Measurements from ENCODE around the gene TMEM225B. TPM values are rescaled to one million over a fixed set of nuclear protein-coding genes. Genes with fewer than 3 reads are reported as not detected.
"Not testable (repeated sequence)": the region's sequence is repeated elsewhere in the genome, so short reads cannot be mapped to it uniquely, and the experiment has no call there.

Gene TMEM225B
- total RNA-seq, 1 experiment from 2014 or later, result 0.31 TPM

DNA sequence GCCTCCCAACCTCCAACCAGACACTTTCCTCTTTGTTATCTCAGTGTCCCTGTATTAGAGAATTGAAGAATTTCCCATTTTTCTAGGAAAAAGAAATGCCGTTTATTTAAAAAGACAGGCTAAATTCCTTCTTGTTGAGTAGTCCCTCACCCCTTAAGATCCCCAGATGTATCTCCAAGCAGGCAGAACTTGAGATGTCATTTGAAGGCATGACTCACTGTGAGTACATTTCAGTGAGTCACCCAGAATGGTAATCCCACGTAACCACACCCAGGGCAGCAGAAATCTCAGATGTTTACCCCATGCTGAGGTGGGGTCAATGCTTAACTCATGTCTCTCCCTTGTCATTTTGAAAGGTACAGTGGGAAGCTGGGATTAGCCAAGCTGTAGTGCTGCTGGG lies 35.2 kb upstream of the TMEM225B start:
- ChIA-PET POLR2A (no interaction called here), CTCF (no interaction called here)
- no peak for TF ChIP-seq POLR2AphosphoS5 (IDR thresholded peaks at IDR 0.05; ENCODE audit: low read depth, low read length)
- TF ChIP-seq CTCF (IDR thresholded peaks at IDR 0.05), result no peak
- TF ChIP-seq TCF7L2 (IDR thresholded peaks at IDR 0.05; ENCODE audit: low read depth, low read length), result no peak
- TF ChIP-seq REST (IDR thresholded peaks at IDR 0.05; ENCODE audit: insufficient read depth in 1 of 2, low read depth in 2 of 2, low read length in 1 of 2), result no peak
- TF ChIP-seq SIN3A (IDR thresholded peaks at IDR 0.05; ENCODE audit: borderline replicate concordance, insufficient read depth, low read depth, low read length), result no peak
- H3K4me3 ChIP-seq (ENCODE audit: low read depth in 2 of 2, low read length in 2 of 2), result peak overlapping the region in 1 of 2 experiments; percentile 1; a peak in 1 of 4 replicates
- intact Hi-C loops (cut with micrococcal nuclease; ENCODE audit: unreplicated experiment), result no loop called here
- in situ Hi-C loops (cut with HindIII; ENCODE audit: low pct_unique_long_range_greater_than_20kb, low sequenced_read_pairs), result no loop called here
- no peaks in the 10 kb centered on the region for H3K9me3 ChIP-seq (ENCODE audit: control insufficient read depth, insufficient read depth, low read depth, low read length)
- peaks cover 25% of the 10 kb centered on the region for H3K4me1 ChIP-seq (ENCODE audit: control insufficient read depth, insufficient read depth, low read length)
- peak overlapping the region; percentile 74 for H3K27ac ChIP-seq (ENCODE audit: low read length)
- no peaks in the 10 kb centered on the region for H3K27me3 ChIP-seq (ENCODE audit: control insufficient read depth, insufficient read depth, low read length)
- H3K36me3 ChIP-seq (ENCODE audit: control insufficient read depth, insufficient read depth, low read length), result peaks cover 37% of the 10 kb centered on the region
- peak; percentile 78 for ATAC-seq
- no TSS peak for BruUV-seq (replicated peaks)
- DNase-seq (ENCODE audit: low read depth, low spot score), result peak; percentile 99

- peak overlapping the region; percentile 24; the same call in 1 of the 2 replicates for H3K27ac ChIP-seq (ENCODE audit: low read length)
- intact Hi-C loops (cut with micrococcal nuclease; ENCODE audit: unreplicated experiment) (no loop called here), in situ Hi-C loops (cut with HindIII; ENCODE audit: low pct_unique_long_range_greater_than_20kb, low sequenced_read_pairs) (no loop called here)
- H3K36me3 ChIP-seq (ENCODE audit: control insufficient read depth, insufficient read depth, low read length), result peaks cover 37% of the 10 kb centered on the region
- no peak for TF ChIP-seq REST (IDR thresholded peaks at IDR 0.05; ENCODE audit: insufficient read depth in 1 of 2, low read depth in 2 of 2, low read length in 1 of 2)
- no peak for TF ChIP-seq CTCF (IDR thresholded peaks at IDR 0.05)
- TF ChIP-seq SIN3A (IDR thresholded peaks at IDR 0.05; ENCODE audit: borderline replicate concordance, insufficient read depth, low read depth, low read length), result no peak
- no peak for TF ChIP-seq TCF7L2 (IDR thresholded peaks at IDR 0.05; ENCODE audit: low read depth, low read length)
- TF ChIP-seq POLR2AphosphoS5 (IDR thresholded peaks at IDR 0.05; ENCODE audit: low read depth, low read length), result no peak
- H3K27me3 ChIP-seq (ENCODE audit: control insufficient read depth, insufficient read depth, low read length), result no peaks in the 10 kb centered on the region
- no peaks in the 10 kb centered on the region for H3K9me3 ChIP-seq (ENCODE audit: control insufficient read depth, insufficient read depth, low read depth, low read length)
- no peak overlapping the region for H3K4me3 ChIP-seq (ENCODE audit: low read depth in 2 of 2, low read length in 2 of 2)
- H3K4me1 ChIP-seq (ENCODE audit: control insufficient read depth, insufficient read depth, low read length), result peaks cover 25% of the 10 kb centered on the region
- CTCF ChIA-PET, result no interaction called here
- no TSS peak for BruUV-seq (replicated peaks)
- ATAC-seq (no peak), DNase-seq (ENCODE audit: low read depth, low spot score) (no peak)
- POLR2A ChIA-PET, result no interaction called here
These were observed 34.4 kb upstream of the TMEM225B start for GRCh38 chr7:99563650-99564049.

DNA sequence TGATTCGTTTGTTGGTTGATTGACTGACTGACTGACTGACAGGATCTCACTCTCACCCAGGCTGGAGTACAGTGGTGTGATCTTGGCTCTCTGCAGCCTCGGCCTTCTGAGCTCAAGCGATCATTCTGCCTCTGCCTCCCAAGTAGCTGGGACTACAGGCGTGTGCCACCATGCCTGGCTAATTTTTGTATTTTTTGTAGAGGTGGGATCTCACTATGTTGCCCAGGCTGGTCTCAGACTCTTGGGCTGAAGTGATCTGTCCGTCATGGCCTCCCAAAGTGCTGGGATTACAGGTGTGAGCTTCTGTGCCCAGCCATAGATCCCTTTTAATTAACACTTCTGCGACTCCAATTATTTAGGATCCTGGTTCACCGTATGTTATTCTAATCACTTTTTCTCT lies 29.3 kb upstream of the TMEM225B start:
- BruUV-seq (replicated peaks); H3K4me3 ChIP-seq (ENCODE audit: low read depth in 2 of 2, low read length in 2 of 2); ATAC-seq; H3K27ac ChIP-seq (ENCODE audit: low read length); H3K9me3 ChIP-seq (ENCODE audit: control insufficient read depth, insufficient read depth, low read depth, low read length); POLR2A ChIA-PET; intact Hi-C loops (cut with micrococcal nuclease; ENCODE audit: unreplicated experiment); H3K4me1 ChIP-seq (ENCODE audit: control insufficient read depth, insufficient read depth, low read length); CTCF ChIA-PET; in situ Hi-C loops (cut with HindIII; ENCODE audit: low pct_unique_long_range_greater_than_20kb, low sequenced_read_pairs); H3K27me3 ChIP-seq (ENCODE audit: control insufficient read depth, insufficient read depth, low read length); DNase-seq (ENCODE audit: low read depth, low spot score): not testable (repeated sequence)
- H3K36me3 ChIP-seq (ENCODE audit: control insufficient read depth, insufficient read depth, low read length), result peaks cover 47% of the 10 kb centered on the region

All from Panc1 (cell line).